GM23248 (cell line): ENCODE results near the gene CES2. TPM values are rescaled to one million over a fixed set of nuclear protein-coding genes. Genes with fewer than 3 reads are reported as not detected.
"Not testable (repeated sequence)": the region's sequence is repeated elsewhere in the genome, so short reads cannot be mapped to it uniquely, and the experiment has no call there.

ENCODE experiments used
- DNase-seq: peaks from one replicate; pipeline ENCODE4 v3.0.0-alpha.2; 2015
- H2AFZ ChIP-seq: fragments of 200-600 bp; sonication (generic); 2 replicates; pipeline ENCODE4 v1.6.1; 2016; ENCODE audit warnings: antibody characterized with exemption
- H3F3A ChIP-seq: fragments of 200-600 bp; sonication (generic); 2 replicates; pipeline ENCODE4 v1.6.1; 2016; ENCODE audit warnings: mild to moderate bottlenecking, antibody characterized with exemption, mixed run types; ENCODE audit not compliant: insufficient read depth
- H3K27ac ChIP-seq: fragments of 200-600 bp; sonication (generic); 2 replicates; pipeline ENCODE4 v1.5.1; 2016; ENCODE audit warnings: mild to moderate bottlenecking
- H3K27me3 ChIP-seq: fragments of 200-600 bp; sonication (generic); replicated peaks from 2 replicates; pipeline ENCODE4 v1.6.1; 2016; ENCODE audit warnings: mild to moderate bottlenecking; ENCODE audit not compliant: insufficient read depth
- H3K36me3 ChIP-seq: fragments of 200-600 bp; sonication (generic); 2 replicates; pipeline ENCODE4 v1.6.1; 2016; ENCODE audit warnings: low read depth, mild to moderate bottlenecking
- H3K4me1 ChIP-seq: fragments of 200-600 bp; sonication (generic); 2 replicates; pipeline ENCODE4 v1.6.1; 2016; ENCODE audit warnings: mild to moderate bottlenecking; ENCODE audit not compliant: insufficient read depth
- H3K4me2 ChIP-seq: fragments of 200-600 bp; sonication (generic); one replicate; pipeline ENCODE4 v1.6.1; 2016; ENCODE audit warnings: mild to moderate bottlenecking; ENCODE audit not compliant: unreplicated experiment
- H3K4me3 ChIP-seq: fragments of 200-600 bp; sonication (generic); 2 replicates; pipeline ENCODE4 v1.5.1; 2016; ENCODE audit warnings: mild to moderate bottlenecking
- H3K79me2 ChIP-seq: fragments of 200-600 bp; sonication (generic); 2 replicates; pipeline ENCODE4 v1.6.1; 2016; ENCODE audit warnings: mild to moderate bottlenecking; ENCODE audit not compliant: insufficient read depth
- H3K9ac ChIP-seq: fragments of 200-600 bp; sonication (generic); 2 replicates; pipeline ENCODE4 v1.6.1; 2016; ENCODE audit warnings: mild to moderate bottlenecking
- H3K9me2 ChIP-seq: fragments of 200-600 bp; sonication (generic); 2 replicates; pipeline ENCODE4 v1.6.1; 2016; ENCODE audit warnings: mixed run types, mild to moderate bottlenecking, moderate library complexity; ENCODE audit not compliant: insufficient read depth
- H3K9me3 ChIP-seq: fragments of 200-600 bp; sonication (generic); one replicate; pipeline ENCODE4 v1.6.1; 2017; ENCODE audit warnings: low read depth
- H4K20me1 ChIP-seq: fragments of 200-600 bp; sonication (generic); 2 replicates; pipeline ENCODE4 v1.6.0; 2016; ENCODE audit not compliant: insufficient read depth
- EZH2 ChIP-seq: fragments of 200-600 bp; sonication (generic); IDR thresholded peaks from 2 replicates; pipeline ENCODE4 v1.6.1; 2018; ENCODE audit warnings: antibody characterized with exemption, mild to moderate bottlenecking; ENCODE audit not compliant: insufficient read depth, poor library complexity, severe bottlenecking
- EZH2phosphoT487 ChIP-seq: fragments of 200-600 bp; sonication (generic); IDR thresholded peaks from 2 replicates; pipeline ENCODE4 v1.6.1; 2018; ENCODE audit warnings: antibody characterized with exemption, moderate library complexity, mild to moderate bottlenecking, low read depth; ENCODE audit not compliant: insufficient read depth
- WGBS, 2 experiments: methylation state at CpG; one replicate each; pipeline ENCODE4 v1.1.6; 2015 to 2017; ENCODE audit warnings: low lambda C conversion rate in 2 of 2, low coverage in 1 of 2; ENCODE audit errors: missing lambda C conversion rate in 2 of 2; 5-methylcytosine and 5-hydroxymethylcytosine counted together
- in situ Hi-C: fragments of 300-500 bp; cut with MboI; formaldehyde crosslinking; loops from 2 replicates; pipeline ENCODE4 v1.15.0; 2020
- polyA plus RNA-seq: library from polyadenylated mRNA; unstranded; fragments of >200 nt; fragmentation: Nextera tagmentation; extraction: Ambion mirVana; gene quantifications from 2 replicates; pipeline ENCODE4 v1.2.1, GENCODE V29; 2016
- total RNA-seq: library from RNA; depleted of rRNA; stranded (reverse); fragments of >200 nt; shearing (Covaris generic); gene quantifications from 2 replicates; pipeline ENCODE4 v1.2.3, GENCODE V29; 2014

CES2 gene
- total and polyA plus RNA-seq, 2 experiments from 2014 or later, result 32.3 to 37.6 TPM

DNA sequence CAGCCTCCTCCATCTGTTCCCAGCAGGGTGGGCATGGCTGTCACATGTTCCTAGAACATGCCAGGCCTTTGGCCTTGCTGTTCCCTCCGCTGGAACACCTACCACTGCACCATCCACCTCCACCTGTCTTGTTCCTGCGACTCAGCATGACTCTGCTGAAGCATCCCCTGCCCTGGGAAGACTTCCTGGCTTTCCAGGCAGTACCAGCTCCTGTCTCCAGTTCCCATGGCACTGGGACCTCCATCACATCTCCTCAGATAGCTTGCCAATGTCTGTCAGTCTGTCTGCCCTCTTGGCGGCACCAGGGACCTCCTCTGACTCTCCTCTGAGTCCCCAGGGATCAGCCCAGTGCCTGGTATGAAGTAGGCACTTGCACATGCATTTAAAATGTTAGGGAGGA lies 39.3 kb upstream of the CES2 start:
- H3K4me3 ChIP-seq, result no peak overlapping the region
- H3K9ac ChIP-seq, result no peak overlapping the region
- H3K4me1 ChIP-seq, result peaks cover 9% of the 10 kb centered on the region
- no peak overlapping the region for H2AFZ ChIP-seq
- no peaks in the 10 kb centered on the region for H4K20me1 ChIP-seq
- in situ Hi-C loops, result no loop called here
- H3K27me3 ChIP-seq, result no peaks in the 10 kb centered on the region
- H3K27ac ChIP-seq, result no peak overlapping the region
- no peaks in the 10 kb centered on the region for H3K79me2 ChIP-seq
- no peaks in the 10 kb centered on the region for H3F3A ChIP-seq
- TF ChIP-seq EZH2, result no peak
- TF ChIP-seq EZH2phosphoT487, result no peak
- 94 to 98% methylated on average over 3 of the region's 3 CpGs for WGBS, 2 experiments
- no peaks in the 10 kb centered on the region for H3K9me2 ChIP-seq
- H3K9me3 ChIP-seq, result no peaks in the 10 kb centered on the region
- no peak overlapping the region for H3K4me2 ChIP-seq
- DNase-seq, result no peak
- no peaks in the 10 kb centered on the region for H3K36me3 ChIP-seq

DNA sequence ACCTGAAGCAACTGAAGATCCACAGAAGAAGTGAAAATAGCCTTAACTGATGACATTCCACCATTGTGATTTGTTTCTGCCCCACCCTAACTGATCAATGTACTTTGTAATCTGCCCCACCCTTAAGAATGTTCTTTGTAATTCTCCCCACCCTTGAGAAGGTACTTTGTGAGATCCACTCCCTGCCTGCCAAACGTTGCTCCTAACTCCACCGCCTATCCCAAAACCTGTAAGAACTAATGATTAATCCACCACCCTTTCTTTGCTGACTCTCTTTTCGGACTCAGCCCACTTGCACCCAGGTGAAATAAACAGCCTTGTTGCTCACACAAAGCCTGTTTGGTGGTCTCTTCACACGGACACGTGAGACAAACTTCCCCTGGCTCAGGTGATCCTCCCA lies 38.6 kb upstream of the CES2 start:
- H3F3A ChIP-seq, H2AFZ ChIP-seq, DNase-seq, H3K79me2 ChIP-seq, H4K20me1 ChIP-seq, H3K4me2 ChIP-seq, H3K9ac ChIP-seq, in situ Hi-C loops, H3K27ac ChIP-seq, H3K9me2 ChIP-seq, H3K4me1 ChIP-seq, H3K27me3 ChIP-seq, H3K9me3 ChIP-seq, H3K36me3 ChIP-seq, H3K4me3 ChIP-seq: not testable (repeated sequence)
- 47 to 67% methylated on average over 5 of the region's 5 CpGs for WGBS, 2 experiments

DNA sequence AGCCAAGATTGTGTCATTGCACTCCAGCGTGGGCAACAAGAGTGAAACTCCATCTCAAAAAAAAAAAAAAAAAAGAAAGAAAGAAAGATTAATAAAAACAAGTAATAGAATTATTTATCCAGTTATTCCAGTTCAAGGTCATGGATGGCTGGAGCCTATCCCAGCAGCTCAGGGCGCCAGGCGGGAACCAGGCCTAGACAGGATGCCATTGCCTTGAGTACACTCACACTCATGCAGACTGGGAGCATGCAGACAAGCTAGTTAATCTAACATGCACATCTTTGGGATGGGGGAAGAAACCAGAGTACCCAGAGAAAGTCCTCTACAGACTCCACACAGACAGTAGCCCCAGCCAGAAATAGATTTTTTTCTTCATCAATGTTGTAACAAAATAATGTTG lies 37.1 kb upstream of the CES2 start:
- in situ Hi-C loops, result no loop called here
- 82 to 84% methylated on average over 3 of the region's 3 CpGs for WGBS, 2 experiments
- no peak overlapping the region for H3K4me3 ChIP-seq
- no peaks in the 10 kb centered on the region for H3K27me3 ChIP-seq
- no peaks in the 10 kb centered on the region for H3F3A ChIP-seq
- no peaks in the 10 kb centered on the region for H3K9me3 ChIP-seq
- H4K20me1 ChIP-seq, result no peaks in the 10 kb centered on the region
- DNase-seq, result peak; percentile 73
- no peak overlapping the region for H2AFZ ChIP-seq
- TF ChIP-seq EZH2phosphoT487, result no peak
- no peak for TF ChIP-seq EZH2
- no peaks in the 10 kb centered on the region for H3K36me3 ChIP-seq
- no peaks in the 10 kb centered on the region for H3K79me2 ChIP-seq
- H3K27ac ChIP-seq, result no peak overlapping the region
- no peak overlapping the region for H3K4me2 ChIP-seq
- H3K9ac ChIP-seq, result no peak overlapping the region
- H3K9me2 ChIP-seq, result no peaks in the 10 kb centered on the region
- peaks cover 9% of the 10 kb centered on the region for H3K4me1 ChIP-seq

DNA sequence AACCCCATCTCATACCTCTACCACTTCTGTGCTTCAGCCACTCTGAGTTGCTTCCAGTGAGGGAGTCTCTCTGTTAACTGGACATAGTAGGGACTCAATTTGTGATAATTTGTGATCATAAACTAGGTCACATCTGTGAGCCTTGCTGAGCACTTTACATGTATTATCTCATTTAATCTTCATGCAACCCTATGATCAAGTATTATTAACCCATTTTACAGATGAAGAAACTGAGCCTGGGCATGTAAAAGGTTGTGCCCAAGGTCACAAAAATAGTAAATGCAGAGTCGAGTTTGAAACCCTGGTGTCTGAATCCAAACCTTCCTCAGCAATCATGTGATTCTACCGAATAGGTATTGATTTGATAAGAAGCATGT lies 36.4 kb upstream of the CES2 start:
- Histone ChIP-seq H3F3A (no peaks in the 10 kb centered on the region), H3K9me2 (no peaks in the 10 kb centered on the region), H3K79me2 (no peaks in the 10 kb centered on the region), H4K20me1 (no peaks in the 10 kb centered on the region), H3K4me1 (peaks cover 9% of the 10 kb centered on the region), H3K4me3 (no peak overlapping the region), H3K36me3 (no peaks in the 10 kb centered on the region), H3K27ac (no peak overlapping the region), H3K27me3 (no peaks in the 10 kb centered on the region), H2AFZ (no peak overlapping the region), H3K9ac (no peak overlapping the region), H3K4me2 (no peak overlapping the region), H3K9me3 (no peaks in the 10 kb centered on the region)
- 63 to 73% methylated on average over 2 of the region's 2 CpGs for WGBS, 2 experiments
- TF ChIP-seq EZH2, result no peak
- TF ChIP-seq EZH2phosphoT487, result no peak
- no peak for DNase-seq
- in situ Hi-C loops, result no loop called here

DNA sequence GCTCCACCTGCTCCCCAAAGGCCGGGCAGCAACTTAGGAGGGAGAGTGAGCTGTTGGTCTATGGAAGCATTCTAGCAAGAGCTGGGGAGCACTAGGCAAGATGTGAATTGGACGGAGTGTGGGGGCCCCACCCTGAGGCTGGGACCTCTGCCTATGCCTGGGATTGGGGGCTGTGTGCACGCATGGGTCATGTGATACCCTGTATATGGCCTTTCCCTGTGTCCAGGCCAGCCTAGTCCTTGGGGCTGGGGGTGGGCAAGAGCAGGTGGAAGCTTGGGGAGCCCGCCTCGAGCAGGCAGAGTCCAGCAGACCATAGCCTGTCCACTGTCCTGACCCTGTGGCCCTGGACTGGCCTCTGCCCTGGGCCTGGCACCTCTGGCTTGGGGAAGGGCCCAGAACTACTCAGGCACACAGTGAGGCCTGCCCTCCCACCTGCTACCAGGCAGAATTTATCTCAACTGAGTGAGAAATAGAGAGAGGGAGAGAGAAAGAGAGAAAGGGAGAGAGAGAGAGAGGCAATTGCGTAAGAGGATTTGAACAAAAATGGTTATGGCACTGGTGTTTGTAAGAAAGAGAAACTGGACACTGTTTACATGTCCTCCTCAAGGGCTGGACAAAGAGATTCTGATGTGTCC lies 35.9 kb upstream of the CES2 start:
- Histone ChIP-seq H3K9me3 (no peaks in the 10 kb centered on the region), H3K27me3 (no peaks in the 10 kb centered on the region), H3K79me2 (no peaks in the 10 kb centered on the region), H3K4me3 (no peak overlapping the region), H3K4me1 (peaks cover 9% of the 10 kb centered on the region), H3F3A (no peaks in the 10 kb centered on the region), H3K9me2 (no peaks in the 10 kb centered on the region), H3K4me2 (peak overlapping the region; percentile 18), H4K20me1 (no peaks in the 10 kb centered on the region), H3K9ac (no peak overlapping the region), H2AFZ (no peak overlapping the region), H3K36me3 (no peaks in the 10 kb centered on the region), H3K27ac (no peak overlapping the region)
- in situ Hi-C loops, result no loop called here
- no peak for TF ChIP-seq EZH2
- no peak for TF ChIP-seq EZH2phosphoT487
- WGBS, 2 experiments, result 92 to 95% methylated on average over 6 of the region's 6 CpGs
- DNase-seq, result peak; percentile 56
